Astrocyte of the hippocampus (primary cell): Measurements from ENCODE around the gene FCGR3A.
"Not testable (repeated sequence)": the region's sequence is repeated elsewhere in the genome, so short reads cannot be mapped to it uniquely, and the experiment has no call there.

Experiments used
- DNase-seq: peaks from one replicate; pipeline ENCODE4 v3.0.0; 2011; ENCODE audit warnings: low read depth, low spot score

Gene FCGR3A

GRCh38 chr1:161556990-161557389 lies 7.4 kb upstream of the FCGR3A start:
- not testable (repeated sequence) for DNase-seq

- not testable (repeated sequence) for DNase-seq
Observed at GRCh38 chr1:161556143-161556542, 6.5 kb upstream of the FCGR3A start.

- DNase-seq = not testable (repeated sequence)
Observed at GRCh38 chr1:161554815-161555417, 5.3 kb upstream of the FCGR3A start.

DNA sequence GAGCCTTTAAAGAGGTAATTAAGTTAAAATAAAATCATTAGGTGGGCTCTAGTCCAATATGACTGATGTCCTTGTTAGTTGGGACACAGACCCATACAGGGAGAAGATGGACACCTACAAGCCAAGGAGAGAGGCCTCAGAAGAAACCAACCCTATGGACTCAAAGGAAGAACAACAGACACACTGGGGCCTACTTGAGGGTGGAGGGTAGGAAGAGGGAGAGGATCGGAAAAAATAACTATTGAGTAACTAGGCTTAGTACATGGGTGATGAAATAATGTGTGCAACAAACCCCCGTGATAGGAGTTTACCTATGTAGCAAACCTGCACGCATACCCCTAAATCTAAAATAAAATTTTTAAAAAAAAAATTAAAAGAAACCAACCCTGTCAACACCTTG lies 4.7 kb upstream of the FCGR3A start:
- DNase-seq = not testable (repeated sequence)

DNA sequence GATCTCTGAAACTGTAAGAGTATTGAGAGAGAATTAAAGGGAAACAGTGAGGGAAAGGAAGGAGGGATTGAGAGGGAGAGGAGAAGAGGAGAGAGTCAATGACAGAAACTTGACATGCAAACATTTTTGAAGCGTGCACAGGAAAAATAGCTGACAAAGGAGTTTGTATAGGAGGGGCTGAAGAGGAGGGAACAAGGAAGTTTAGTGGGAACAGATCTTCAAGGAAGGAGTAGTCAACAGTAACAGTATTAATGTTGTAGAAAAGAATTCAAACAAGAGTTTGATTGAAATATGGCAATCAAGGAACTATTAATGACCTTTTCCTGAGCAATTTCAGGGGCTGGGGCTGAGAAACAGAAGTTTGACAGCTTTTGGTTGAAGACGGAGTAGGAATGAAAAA lies 4.0 kb upstream of the FCGR3A start:
- not testable (repeated sequence) for DNase-seq

GRCh38 chr1:161550942-161551341 lies 1.3 kb upstream of the FCGR3A start:
- not testable (repeated sequence) for DNase-seq

DNA sequence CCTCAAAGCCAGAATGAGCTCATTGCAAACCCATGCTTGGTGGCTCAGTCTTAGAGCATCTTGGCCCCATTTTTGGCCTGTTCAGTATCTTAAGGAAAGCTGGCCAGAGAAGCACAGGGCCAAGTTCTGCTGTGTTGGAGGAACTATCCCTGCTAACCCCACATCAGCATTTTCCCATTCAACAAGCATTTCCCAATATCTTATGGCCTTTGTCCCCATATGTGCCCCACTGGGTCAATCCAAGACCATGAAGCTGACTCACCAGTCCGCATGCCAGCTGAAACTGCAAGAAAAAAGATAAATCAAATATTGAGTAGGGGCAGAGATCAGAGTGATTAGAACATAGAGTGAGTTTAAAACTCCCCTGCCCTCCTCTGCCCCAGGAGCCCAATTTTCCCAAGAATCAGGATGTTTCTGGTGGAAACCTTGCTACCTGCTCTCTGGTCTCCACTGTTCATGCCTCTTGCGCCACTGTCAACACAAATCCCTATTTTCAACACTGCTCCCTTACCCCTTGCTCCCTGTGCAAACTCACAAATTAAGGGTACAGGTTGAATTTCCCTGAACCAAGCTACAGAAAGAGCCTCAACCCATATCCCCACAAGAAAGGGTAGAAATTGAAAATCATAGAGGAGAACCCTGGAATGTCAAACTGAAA lies 740 bp downstream of the FCGR3A start:
- DNase-seq = not testable (repeated sequence)

DNA sequence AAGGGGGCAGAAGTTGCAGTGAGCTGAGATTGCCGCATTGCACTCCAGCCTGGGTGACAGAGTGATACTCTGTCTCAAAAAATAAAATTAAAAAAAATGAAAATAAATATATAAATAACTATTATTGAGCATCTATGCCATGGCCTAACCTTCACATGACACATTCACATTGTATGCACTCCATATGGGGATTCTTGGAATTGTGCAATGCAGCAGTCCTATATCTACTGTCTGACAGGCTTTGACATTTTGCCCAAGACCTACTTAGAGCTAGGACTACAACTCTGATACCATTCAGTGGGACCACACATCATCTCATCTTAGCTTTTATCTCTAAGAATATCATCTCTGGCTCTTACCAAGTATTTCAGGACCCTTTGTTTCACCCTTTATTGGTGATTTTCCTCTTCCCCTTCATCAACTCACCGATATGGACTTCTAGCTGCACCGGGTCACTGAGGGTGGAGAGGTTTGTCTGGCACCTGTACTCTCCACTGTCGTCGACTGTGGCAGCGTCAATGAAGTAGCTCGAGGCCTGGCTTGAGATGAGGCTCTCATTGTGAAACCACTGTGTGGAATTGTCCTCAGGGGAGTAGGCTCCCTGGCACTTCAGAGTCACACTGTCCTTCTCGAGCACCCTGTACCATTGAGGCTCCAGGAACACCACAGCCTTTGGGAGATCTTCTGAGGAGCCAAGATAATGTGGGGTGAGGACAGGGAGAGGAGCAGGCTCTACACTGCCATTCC lies 1.4 kb downstream of the FCGR3A start:
- DNase-seq = not testable (repeated sequence)

GRCh38 chr1:161545005-161545731 lies 4.5 kb downstream of the FCGR3A start:
- DNase-seq = not testable (repeated sequence)

GRCh38 chr1:161543125-161543524 lies 6.5 kb downstream of the FCGR3A start:
- not testable (repeated sequence) for DNase-seq

DNA sequence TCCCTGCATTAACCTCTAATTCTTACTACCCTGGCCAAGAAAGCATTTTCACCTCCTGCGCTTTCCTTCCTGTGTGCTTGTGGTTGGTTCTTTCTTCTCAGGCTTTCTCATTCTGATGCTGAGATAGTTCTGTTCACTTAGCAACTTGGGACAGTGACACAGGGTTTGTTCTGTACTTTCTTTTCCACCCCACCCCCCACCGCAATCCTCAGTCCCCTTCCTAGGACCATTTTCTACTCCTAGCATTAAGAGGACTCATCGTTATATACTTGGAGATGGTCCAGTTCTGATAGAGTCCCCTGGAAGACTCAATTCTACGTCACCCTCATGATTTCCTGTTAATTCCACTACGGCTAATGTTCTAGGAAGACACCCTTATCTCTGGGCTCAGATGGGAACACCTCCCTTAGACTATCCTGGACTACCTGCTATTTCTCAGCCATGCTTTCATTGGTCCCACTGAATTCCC lies 7.5 kb downstream of the FCGR3A start:
- DNase-seq = not testable (repeated sequence)

- DNase-seq = not testable (repeated sequence)
Observed at GRCh38 chr1:161540570-161540960, 9.1 kb downstream of the FCGR3A start.

DNA sequence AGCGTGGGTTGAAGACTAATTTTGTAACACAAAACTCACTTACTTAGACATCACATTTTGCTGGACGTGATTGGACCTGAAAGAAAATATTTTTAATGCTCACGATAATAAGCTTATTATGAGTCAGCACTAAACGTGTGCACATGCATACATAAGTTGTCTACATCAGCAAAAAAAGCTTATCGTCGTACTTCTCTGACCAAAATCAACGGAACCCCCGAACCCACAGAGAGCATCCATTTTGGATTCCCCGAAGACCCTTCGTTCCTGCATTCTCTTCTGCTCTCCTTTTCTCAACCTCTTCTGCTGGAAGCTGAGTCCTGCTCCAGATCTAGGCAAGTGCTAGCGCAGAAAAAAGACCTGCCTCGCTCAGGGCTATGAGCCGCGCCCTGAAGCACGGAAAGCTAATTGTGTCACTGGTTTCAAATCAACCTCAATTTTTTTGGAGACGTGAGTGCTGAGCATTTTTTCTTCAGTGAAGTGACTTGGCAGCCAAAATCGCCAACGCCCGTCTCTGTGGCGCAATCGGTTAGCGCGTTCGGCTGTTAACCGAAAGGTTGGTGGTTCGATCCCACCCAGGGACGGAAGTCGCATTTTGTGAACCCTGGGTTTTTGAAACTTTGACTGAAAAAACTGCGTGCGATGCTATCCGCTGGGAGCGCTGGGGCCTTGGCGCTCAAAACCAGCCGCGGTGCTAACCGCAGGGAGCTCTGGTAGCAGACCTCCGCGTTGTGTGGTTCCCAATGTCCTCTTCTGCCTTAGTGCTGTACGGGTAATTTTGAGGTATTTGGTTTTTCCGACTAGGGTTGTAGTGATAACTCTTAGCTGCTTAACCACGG lies 9.7 kb downstream of the FCGR3A start:
- peak; percentile 89 for DNase-seq

- not testable (repeated sequence) for DNase-seq
Observed at GRCh38 chr1:161538925-161539479, 10.6 kb downstream of the FCGR3A start.

DNA sequence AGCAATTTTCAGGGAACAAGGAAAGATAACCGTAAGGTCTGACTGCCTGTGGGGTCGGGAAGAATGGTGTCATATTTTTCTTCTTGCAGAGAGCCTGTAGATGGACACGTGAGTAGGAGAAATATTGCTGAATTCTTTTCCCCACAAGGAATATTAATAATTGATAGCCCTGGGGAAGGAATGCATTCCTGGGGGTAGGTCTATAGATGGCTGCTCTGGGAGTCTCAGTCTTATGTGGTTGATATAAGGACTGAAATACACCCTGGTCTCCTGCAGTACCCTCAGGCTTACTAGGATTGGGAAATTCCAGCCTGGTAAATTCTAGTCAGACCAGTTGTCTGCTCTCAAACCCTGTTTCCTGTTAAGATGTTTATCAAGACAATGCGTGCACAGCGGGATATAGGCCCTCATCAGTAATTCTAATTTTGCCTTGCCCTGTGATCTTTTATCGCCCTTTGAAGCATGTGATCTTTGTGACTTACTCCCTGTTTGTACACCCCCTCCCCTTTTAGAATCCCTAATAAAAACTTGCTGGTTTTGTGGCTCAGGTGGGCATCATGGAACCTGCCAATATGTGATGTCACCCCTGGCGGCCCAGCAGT lies 12.4 kb downstream of the FCGR3A start:
- not testable (repeated sequence) for DNase-seq

DNA sequence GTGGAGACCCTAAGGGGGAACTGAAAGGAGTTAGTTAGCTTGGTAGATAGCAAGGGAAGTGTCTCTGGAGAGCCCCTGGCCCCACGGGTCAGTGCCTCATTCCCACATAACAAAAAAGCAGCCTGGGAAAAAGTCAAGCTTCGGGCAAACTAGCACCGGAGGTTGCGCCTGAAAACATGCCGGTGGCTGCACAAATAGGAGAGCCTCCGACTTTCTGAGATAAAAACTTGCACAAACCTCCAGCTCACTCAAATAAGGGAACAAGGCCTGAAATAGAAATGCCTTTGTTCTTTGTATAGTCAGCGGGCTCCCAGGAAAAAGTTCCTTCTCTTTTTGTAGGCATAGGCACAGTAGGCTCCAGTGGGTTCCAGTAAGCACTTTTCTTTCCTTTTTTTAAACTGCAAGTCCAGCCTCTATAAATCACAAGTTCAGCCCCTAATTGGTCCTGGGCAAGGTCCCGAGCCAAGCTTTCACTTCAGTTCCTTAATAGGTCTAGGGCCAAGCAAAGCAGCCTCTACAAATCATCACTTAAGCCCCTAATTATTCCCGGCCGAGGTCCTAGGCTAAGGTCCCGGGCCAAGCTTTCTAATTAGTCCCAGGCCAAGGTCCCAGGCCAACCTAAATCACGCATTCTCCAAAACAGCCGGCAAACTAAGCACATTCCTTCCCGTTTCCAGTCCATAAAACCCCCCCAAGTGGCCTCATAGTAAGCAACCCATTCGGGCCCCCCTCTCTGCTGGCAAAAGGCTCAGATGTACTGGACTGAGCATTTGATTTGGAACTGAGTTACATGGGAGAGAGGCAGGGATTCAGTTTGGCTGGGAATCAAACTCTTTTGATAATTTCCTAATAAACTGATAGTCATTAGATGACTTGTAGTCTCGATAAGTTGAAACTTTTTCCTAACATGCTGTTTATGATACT lies 16.7 kb downstream of the FCGR3A start:
- peak; percentile 62 for DNase-seq

- DNase-seq = peak; percentile 13
Observed at GRCh38 chr1:161531986-161532643, 17.5 kb downstream of the FCGR3A start.
